OCI-LY7 (cell line): ENCODE results near the gene DNAL1. TPM values are rescaled to one million over a fixed set of nuclear protein-coding genes. Genes with fewer than 3 reads are reported as not detected.

Experiments used
- BruUV-seq: library from RNA; stranded (reverse); fragments of 400-500 nt; replicated peaks from 2 replicates; lab custom pipeline; 2021; lab: Mats Ljungman, UMichigan
- CTCF ChIA-PET: fragments of 300-600 bp; sonication (Branson Sonifier 250); formaldehyde crosslinking; loops from one replicate; lab custom pipeline; 2022; ENCODE audit warnings: antibody characterized with exemption; ENCODE audit not compliant: unreplicated experiment; lab: Charles Lee
- POLR2A ChIA-PET: fragments of 300-600 bp; sonication (Branson Sonifier 250); formaldehyde crosslinking; loops from one replicate; lab custom pipeline; 2022; ENCODE audit warnings: antibody characterized with exemption; lab: Charles Lee
- DNase-seq: peaks from one replicate; pipeline ENCODE4 v3.0.0-alpha.2; 2015; ENCODE audit warnings: low spot score
- H2AFZ ChIP-seq: fragments of 200-600 bp; sonication (generic), shearing (Covaris generic); 2 replicates; pipeline ENCODE4 v1.6.1; 2014; ENCODE audit warnings: mild to moderate bottlenecking, antibody characterized with exemption, low read length, moderate library complexity
- H3K27ac ChIP-seq: fragments of 200-600 bp; sonication (generic); 2 replicates; pipeline ENCODE4 v1.5.1; 2014; ENCODE audit warnings: mixed run types, low read depth, mild to moderate bottlenecking, moderate library complexity, low read length, inconsistent platforms; ENCODE audit not compliant: poor library complexity, severe bottlenecking
- H3K36me3 ChIP-seq: fragments of 200-600 bp; sonication (generic); 2 replicates; pipeline ENCODE4 v1.6.1; 2014; ENCODE audit warnings: mild to moderate bottlenecking, antibody characterized with exemption, low read length, moderate library complexity, mixed read lengths; ENCODE audit not compliant: insufficient read depth
- H3K4me1 ChIP-seq: fragments of 200-600 bp; sonication (generic); 2 replicates; pipeline ENCODE4 v1.5.1; 2014; ENCODE audit warnings: mild to moderate bottlenecking, low read length; ENCODE audit not compliant: insufficient read depth, poor library complexity, severe bottlenecking
- H3K4me2 ChIP-seq: fragments of 200-600 bp; sonication (generic); 2 replicates; pipeline ENCODE4 v1.6.1; 2014; ENCODE audit warnings: mild to moderate bottlenecking, low read length
- H3K4me3 ChIP-seq: fragments of 200-600 bp; sonication (generic); 2 replicates; pipeline ENCODE4 v1.5.1; 2014; ENCODE audit warnings: mild to moderate bottlenecking, low read depth, low read length; ENCODE audit not compliant: poor library complexity, severe bottlenecking
- H3K79me2 ChIP-seq: fragments of 200-600 bp; sonication (generic); 2 replicates; pipeline ENCODE4 v1.6.1; 2016; ENCODE audit warnings: low read depth, mild to moderate bottlenecking, low read length, moderate library complexity, mixed read lengths; ENCODE audit not compliant: insufficient read depth
- H3K9me2 ChIP-seq: fragments of 200-600 bp; sonication (generic); 2 replicates; pipeline ENCODE4 v1.6.1; 2016; ENCODE audit warnings: mild to moderate bottlenecking, low read length, mixed read lengths; ENCODE audit not compliant: insufficient read depth
- H3K9me3 ChIP-seq: fragments of 200-600 bp; sonication (generic); 2 replicates; pipeline ENCODE4 v1.6.1; 2014; ENCODE audit warnings: mild to moderate bottlenecking, mixed run types, low read length, mixed read lengths
- H4K20me1 ChIP-seq: fragments of 200-600 bp; sonication (generic); 2 replicates; pipeline ENCODE4 v1.6.1; 2014; ENCODE audit warnings: mild to moderate bottlenecking, antibody characterized with exemption, low read length, moderate library complexity, mixed read lengths; ENCODE audit not compliant: insufficient read depth
- CTCF ChIP-seq: fragments of 200-600 bp; sonication (generic); conservative IDR thresholded peaks from 2 replicates; pipeline ENCODE4 v1.5.1; 2014; ENCODE audit warnings: mild to moderate bottlenecking, antibody characterized with exemption, low read length, moderate library complexity, mixed read lengths
- EZH2phosphoT487 ChIP-seq: fragments of 200-600 bp; sonication (generic); IDR thresholded peaks from 2 replicates; pipeline ENCODE4 v1.6.1; 2018; ENCODE audit warnings: low read depth, borderline replicate concordance, mild to moderate bottlenecking, mixed run types, antibody characterized with exemption, low read length, moderate library complexity, mixed read lengths
- intact Hi-C: fragments of 100-400 bp; cut with micrococcal nuclease; formaldehyde crosslinking; loops from one replicate; pipeline ENCODE4 v1.10.0; 2022; ENCODE audit not compliant: unreplicated experiment
- total RNA-seq, 2 experiments: library from RNA; depleted of rRNA in 1 of 2; stranded (reverse); fragments of >200 nt in 1 of 2; shearing (Covaris generic) in 1 of 2; gene quantifications; 2 replicates each; pipeline ENCODE4 v1.2.3, GENCODE V29; 2014 to 2022

Gene DNAL1
- total RNA-seq, 2 experiments from 2014 or later = 5.6 to 7.5 TPM

GRCh38 chr14:73720636-73721035, 75.8 kb downstream of the DNAL1 start:
- DNase-seq = no peak
- Histone ChIP-seq H3K4me2 (no peak overlapping the region), H3K36me3 (peaks cover 94% of the 10 kb centered on the region), H3K79me2 (no peaks in the 10 kb centered on the region), H3K9me3 (no peaks in the 10 kb centered on the region), H2AFZ (no peak overlapping the region), H3K9me2 (no peaks in the 10 kb centered on the region), H4K20me1 (no peaks in the 10 kb centered on the region), H3K4me1 (no peaks in the 10 kb centered on the region), H3K4me3 (no peak overlapping the region), H3K27ac (no peak overlapping the region)
- no TSS peak for BruUV-seq
- CTCF ChIA-PET = no interaction called here
- POLR2A ChIA-PET = no interaction called here
- no peak for TF ChIP-seq EZH2phosphoT487
- TF ChIP-seq CTCF = no peak
- intact Hi-C loops = no loop called here

- Histone ChIP-seq H4K20me1 (no peaks in the 10 kb centered on the region), H3K9me3 (no peaks in the 10 kb centered on the region), H3K79me2 (no peaks in the 10 kb centered on the region), H3K4me1 (no peaks in the 10 kb centered on the region), H3K4me2 (no peak overlapping the region), H3K27ac (no peak overlapping the region), H3K4me3 (no peak overlapping the region), H3K9me2 (no peaks in the 10 kb centered on the region), H3K36me3 (peaks cover 94% of the 10 kb centered on the region), H2AFZ (no peak overlapping the region)
- no peak for DNase-seq
- intact Hi-C loops = no loop called here
- TF ChIP-seq CTCF = no peak
- TF ChIP-seq EZH2phosphoT487 = no peak
- ChIA-PET CTCF (no interaction called here), POLR2A (no interaction called here)
- no TSS peak for BruUV-seq
Observed at GRCh38 chr14:73721101-73721821, 76.5 kb downstream of the DNAL1 start.

GRCh38 chr14:73722581-73722980, 77.8 kb downstream of the DNAL1 start:
- H3K4me3 ChIP-seq = no peak overlapping the region
- no peaks in the 10 kb centered on the region for H3K9me3 ChIP-seq
- DNase-seq = no peak
- H3K4me2 ChIP-seq = no peak overlapping the region
- no peaks in the 10 kb centered on the region for H3K9me2 ChIP-seq
- H3K4me1 ChIP-seq = no peaks in the 10 kb centered on the region
- ChIA-PET POLR2A (interaction anchor here (0.6 to 1.2 kb wide), 2 partner anchors 19 to 31 kb away, joined by 3 read pairs; no protein-coding TSS in a partner anchor), CTCF (no interaction called here)
- no peak overlapping the region for H3K27ac ChIP-seq
- peaks cover 97% of the 10 kb centered on the region for H3K36me3 ChIP-seq
- no peak overlapping the region for H2AFZ ChIP-seq
- H3K79me2 ChIP-seq = peaks cover 3% of the 10 kb centered on the region; the same call in 1 of the 2 replicates
- no TSS peak for BruUV-seq
- TF ChIP-seq EZH2phosphoT487 = no peak
- TF ChIP-seq CTCF = no peak
- no peaks in the 10 kb centered on the region for H4K20me1 ChIP-seq
- intact Hi-C loops = no loop called here
